Fibroblast of lung (primary cell): ENCODE results near the gene MINDY4B. TPM values are rescaled to one million over a fixed set of nuclear protein-coding genes. Genes with fewer than 3 reads are reported as not detected.

Source experiments
- DNase-seq, 2 donors: peaks; one replicate each; pipeline versions ENCODE4 v3.0.0 to v3.0.0-alpha.2; 2010; ENCODE audit warnings: low read depth in 2 of 2
- H2AFZ ChIP-seq: 2 replicates; pipeline ENCODE4 v1.5.1; 2012; ENCODE audit warnings: low read length, control low read depth, inconsistent platforms
- H3K27ac ChIP-seq: 2 replicates; pipeline ENCODE4 v1.5.1; 2011; ENCODE audit warnings: low read length, control low read depth; ENCODE audit not compliant: insufficient read depth
- H3K27me3 ChIP-seq: 2 replicates; pipeline ENCODE4 v1.5.1; 2011; ENCODE audit warnings: mild to moderate bottlenecking, low read length; ENCODE audit not compliant: control insufficient read depth, insufficient read depth
- H3K36me3 ChIP-seq: 2 replicates; pipeline ENCODE4 v1.5.1; 2011; ENCODE audit warnings: low read length; ENCODE audit not compliant: control insufficient read depth, insufficient read depth
- H3K4me1 ChIP-seq: 2 replicates; pipeline ENCODE4 v1.5.1; 2011; ENCODE audit warnings: low read length; ENCODE audit not compliant: control insufficient read depth, insufficient read depth; ENCODE audit errors: extremely low read depth
- H3K4me2 ChIP-seq: 2 replicates; pipeline ENCODE4 v1.5.1; 2011; ENCODE audit warnings: low read length, control low read depth; ENCODE audit not compliant: insufficient read depth; ENCODE audit errors: extremely low read depth
- H3K4me3 ChIP-seq, 4 experiments: fragments of 200-600 bp in 1 of 4; sonication (generic) in 1 of 4; replicated peaks in 1 of 4; 2 replicates each; pipeline ENCODE4 v1.5.1; 2011 to 2016; ENCODE audit warnings: low read length in 4 of 4, low read depth in 3 of 4, mild to moderate bottlenecking in 3 of 4, control low read depth in 2 of 4, inconsistent platforms in 1 of 4, mixed read lengths in 1 of 4; ENCODE audit not compliant: insufficient read depth in 1 of 4; ENCODE audit errors: control extremely low read depth in 1 of 4
- H3K79me2 ChIP-seq: 2 replicates; pipeline ENCODE4 v1.5.1; 2012; ENCODE audit warnings: mild to moderate bottlenecking, low read length, inconsistent platforms; ENCODE audit not compliant: control insufficient read depth, insufficient read depth
- H3K9ac ChIP-seq: 2 replicates; pipeline ENCODE4 v1.5.1; 2011; ENCODE audit warnings: mild to moderate bottlenecking, low read length, control low read depth; ENCODE audit not compliant: insufficient read depth
- H3K9me3 ChIP-seq: 2 replicates; pipeline ENCODE4 v1.5.1; 2012; ENCODE audit warnings: low read depth, low read length; ENCODE audit not compliant: control insufficient read depth, insufficient read depth
- H4K20me1 ChIP-seq: 2 replicates; pipeline ENCODE4 v1.5.1; 2011; ENCODE audit warnings: low read length; ENCODE audit not compliant: control insufficient read depth, insufficient read depth; ENCODE audit errors: extremely low read depth
- EZH2 ChIP-seq: IDR thresholded peaks from 2 replicates; pipeline ENCODE4 v1.5.1; 2012; ENCODE audit warnings: low read length, control low read depth, mild to moderate bottlenecking; ENCODE audit errors: missing control alignments
- polyA plus RNA-seq, 2 donors: library from polyadenylated mRNA; depleted of rRNA in 1 of 2; stranded (reverse) in 1 of 2; unstranded in 1 of 2; fragments of >200 nt; gene quantifications; 2 replicates each; pipeline ENCODE4 v1.2.1, GENCODE V29; 2011 to 2012; ENCODE audit warnings: missing spikeins in 1 of 2
- total RNA-seq: library from RNA; depleted of rRNA; stranded (reverse); fragments of >200 nt; gene quantifications from 2 replicates; pipeline ENCODE4 v1.2.1, GENCODE V29; 2014
- TF ChIP-seq, protein P1 (sequence below), 2 donors: IDR thresholded peaks in 1 of 2; conservative IDR thresholded peaks in 1 of 2; 1 replicate in 1 of 2; 2 replicates in 1 of 2; pipeline ENCODE4 v1.5.1; 2011 to 2012; ENCODE audit warnings: low read length in 2 of 2, control low read depth in 1 of 2, inconsistent platforms in 1 of 2, low read depth in 1 of 2, mild to moderate bottlenecking in 1 of 2

The MINDY4B gene
- total and polyA plus RNA-seq, 2 donors (not counting 1 experiment from before 2014, with no cell fraction given) = not detected

GRCh38 chr3:150942221-150942620 is 37.0 kb upstream of the MINDY4B start:
- Histone ChIP-seq H3K27ac (no peak overlapping the region), H3K36me3 (no peaks in the 10 kb centered on the region), H4K20me1 (no peaks in the 10 kb centered on the region), H3K9me3 (no peaks in the 10 kb centered on the region), H3K9ac (no peak overlapping the region), H3K4me1 (no peaks in the 10 kb centered on the region), H3K4me3 (no peak overlapping the region), H3K27me3 (peaks cover 3% of the 10 kb centered on the region), H2AFZ (no peak overlapping the region), H3K79me2 (no peaks in the 10 kb centered on the region), H3K4me2 (no peak overlapping the region)
- no peak for TF ChIP-seq EZH2
- TF ChIP-seq, protein P1, sequence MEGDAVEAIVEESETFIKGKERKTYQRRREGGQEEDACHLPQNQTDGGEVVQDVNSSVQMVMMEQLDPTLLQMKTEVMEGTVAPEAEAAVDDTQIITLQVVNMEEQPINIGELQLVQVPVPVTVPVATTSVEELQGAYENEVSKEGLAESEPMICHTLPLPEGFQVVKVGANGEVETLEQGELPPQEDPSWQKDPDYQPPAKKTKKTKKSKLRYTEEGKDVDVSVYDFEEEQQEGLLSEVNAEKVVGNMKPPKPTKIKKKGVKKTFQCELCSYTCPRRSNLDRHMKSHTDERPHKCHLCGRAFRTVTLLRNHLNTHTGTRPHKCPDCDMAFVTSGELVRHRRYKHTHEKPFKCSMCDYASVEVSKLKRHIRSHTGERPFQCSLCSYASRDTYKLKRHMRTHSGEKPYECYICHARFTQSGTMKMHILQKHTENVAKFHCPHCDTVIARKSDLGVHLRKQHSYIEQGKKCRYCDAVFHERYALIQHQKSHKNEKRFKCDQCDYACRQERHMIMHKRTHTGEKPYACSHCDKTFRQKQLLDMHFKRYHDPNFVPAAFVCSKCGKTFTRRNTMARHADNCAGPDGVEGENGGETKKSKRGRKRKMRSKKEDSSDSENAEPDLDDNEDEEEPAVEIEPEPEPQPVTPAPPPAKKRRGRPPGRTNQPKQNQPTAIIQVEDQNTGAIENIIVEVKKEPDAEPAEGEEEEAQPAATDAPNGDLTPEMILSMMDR (conservative IDR thresholded peaks at IDR 0.05 in 1 of 2, IDR thresholded peaks at IDR 0.05 in 1 of 2; ENCODE audit: low read depth in 1 of 2, low read length in 2 of 2) = no peak
- DNase-seq = no peak

DNA sequence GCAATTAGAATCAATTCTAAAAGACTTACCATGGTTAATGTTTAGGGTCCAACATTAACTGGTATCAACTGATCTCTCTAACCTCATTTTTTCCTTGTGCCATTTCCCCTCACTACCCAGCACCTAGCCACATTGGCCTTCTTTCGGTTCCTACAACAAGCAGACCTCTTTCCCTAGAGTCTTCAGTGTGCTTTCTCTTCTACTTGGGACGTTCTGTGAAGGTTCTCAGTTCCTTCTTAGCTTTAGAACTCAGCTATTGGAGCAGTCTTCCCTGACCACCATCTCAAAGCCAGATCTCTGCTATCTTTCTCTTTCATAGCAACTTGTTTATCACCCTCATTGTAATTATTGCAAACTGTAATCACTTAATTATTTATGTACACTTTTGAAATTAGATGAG is 31.5 kb upstream of the MINDY4B start:
- H3K4me3 ChIP-seq = no peak overlapping the region
- H3K36me3 ChIP-seq = no peaks in the 10 kb centered on the region
- H3K9me3 ChIP-seq = no peaks in the 10 kb centered on the region
- no peak overlapping the region for H3K27ac ChIP-seq
- no peaks in the 10 kb centered on the region for H4K20me1 ChIP-seq
- H2AFZ ChIP-seq = no peak overlapping the region
- no peak overlapping the region for H3K9ac ChIP-seq
- H3K27me3 ChIP-seq = peaks cover 3% of the 10 kb centered on the region
- DNase-seq = no peak
- TF ChIP-seq, protein P1 (conservative IDR thresholded peaks at IDR 0.05 in 1 of 2, IDR thresholded peaks at IDR 0.05 in 1 of 2; ENCODE audit: low read depth in 1 of 2, low read length in 2 of 2) = no peak
- TF ChIP-seq EZH2 = no peak
- H3K4me2 ChIP-seq = no peak overlapping the region
- H3K4me1 ChIP-seq = no peaks in the 10 kb centered on the region
- no peaks in the 10 kb centered on the region for H3K79me2 ChIP-seq

DNA sequence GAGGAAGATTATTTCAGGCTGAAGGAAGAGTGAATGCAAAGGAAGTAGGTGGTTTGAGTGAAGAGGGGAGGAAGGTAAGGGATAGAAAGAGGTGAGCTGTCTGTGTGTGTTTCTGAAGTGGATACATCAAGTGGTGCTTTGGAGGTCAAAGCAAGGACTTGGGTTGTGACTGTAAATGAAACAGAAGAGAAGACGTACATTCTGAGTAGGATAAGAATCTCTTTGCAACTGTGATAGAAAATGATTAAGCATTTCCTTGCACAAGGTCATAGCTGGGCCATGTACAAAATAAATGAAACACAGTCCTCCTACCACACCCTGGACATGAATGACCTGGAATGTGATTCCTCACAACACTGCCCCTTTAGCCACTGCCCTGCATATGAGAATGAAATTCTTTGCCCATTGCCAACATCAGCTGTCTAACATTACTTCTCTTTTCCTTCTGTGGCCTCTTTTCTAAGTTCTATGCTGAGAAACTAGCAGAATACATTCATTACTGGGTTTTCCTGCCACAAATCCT is 28.3 kb upstream of the MINDY4B start:
- H3K79me2 ChIP-seq = no peaks in the 10 kb centered on the region
- no peaks in the 10 kb centered on the region for H4K20me1 ChIP-seq
- H3K4me3 ChIP-seq = no peak overlapping the region
- no peak overlapping the region for H3K27ac ChIP-seq
- no peaks in the 10 kb centered on the region for H3K36me3 ChIP-seq
- H3K4me2 ChIP-seq = no peak overlapping the region
- TF ChIP-seq, protein P1 (conservative IDR thresholded peaks at IDR 0.05 in 1 of 2, IDR thresholded peaks at IDR 0.05 in 1 of 2; ENCODE audit: low read depth in 1 of 2, low read length in 2 of 2) = no peak
- no peak for TF ChIP-seq EZH2
- DNase-seq = peak in 1 of 2 donors; percentile 24
- H3K27me3 ChIP-seq = no peaks in the 10 kb centered on the region
- H3K9ac ChIP-seq = no peak overlapping the region
- H2AFZ ChIP-seq = no peak overlapping the region
- no peaks in the 10 kb centered on the region for H3K4me1 ChIP-seq
- no peaks in the 10 kb centered on the region for H3K9me3 ChIP-seq
